NB4 (cell line): Measurements from ENCODE around the gene MMP24.

Experiments
- DNase-seq: peaks from one replicate; pipeline ENCODE4 v3.0.0; 2010; ENCODE audit warnings: low read depth
- H3K4me3 ChIP-seq: one replicate; pipeline ENCODE4 v1.5.1; 2011; ENCODE audit warnings: mild to moderate bottlenecking, low read depth, low read length, moderate library complexity
- MYC ChIP-seq: IDR thresholded peaks from 2 replicates; pipeline ENCODE4 v1.6.1; 2011; ENCODE audit warnings: low read depth, low read length
- POLR2A ChIP-seq: IDR thresholded peaks from 2 replicates; pipeline ENCODE4 v1.6.1; 2011; ENCODE audit warnings: mild to moderate bottlenecking; ENCODE audit not compliant: insufficient read length; ENCODE audit errors: extremely low read depth
- TF ChIP-seq, protein P1 (sequence below): IDR thresholded peaks from 2 replicates; pipeline ENCODE4 v1.6.1; 2011; ENCODE audit warnings: low read depth, low read length
- TF ChIP-seq, protein P2 (sequence below): IDR thresholded peaks from one replicate; pipeline ENCODE4 v1.5.1; 2012; ENCODE audit warnings: low read depth, low read length

Gene MMP24

DNA sequence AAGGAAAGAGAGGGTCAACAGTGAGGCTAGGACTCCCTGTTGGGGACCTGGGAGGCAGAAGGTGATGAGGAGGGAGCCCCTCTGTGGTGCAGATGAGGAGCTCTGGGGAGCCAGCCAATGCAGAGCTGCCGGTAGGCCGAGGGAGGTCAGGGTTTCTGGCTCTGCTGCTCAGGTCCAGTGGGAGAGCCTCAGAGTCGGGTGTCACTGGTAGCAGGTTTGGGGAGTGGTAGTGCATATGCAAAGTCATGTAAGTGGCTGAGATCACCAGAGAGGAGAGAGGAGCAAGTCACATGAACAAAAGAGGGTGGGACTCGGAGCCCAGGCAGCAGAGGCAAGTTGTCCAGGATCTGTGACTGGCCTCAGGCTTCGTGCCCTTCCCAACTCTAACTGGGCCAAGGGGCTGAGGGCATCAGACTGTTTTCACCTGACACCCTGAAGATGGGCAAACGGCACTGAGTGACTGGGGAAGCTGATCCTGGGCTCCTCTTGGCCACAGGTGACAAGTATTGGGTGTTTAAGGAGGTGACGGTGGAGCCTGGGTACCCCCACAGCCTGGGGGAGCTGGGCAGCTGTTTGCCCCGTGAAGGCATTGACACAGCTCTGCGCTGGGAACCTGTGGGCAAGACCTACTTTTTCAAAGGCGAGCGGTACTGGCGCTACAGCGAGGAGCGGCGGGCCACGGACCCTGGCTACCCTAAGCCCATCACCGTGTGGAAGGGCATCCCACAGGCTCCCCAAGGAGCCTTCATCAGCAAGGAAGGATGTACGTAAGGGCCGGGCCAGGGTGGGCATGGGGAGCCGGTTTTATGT, 44.8 kb downstream of the MMP24 start:
- TF ChIP-seq, protein P1, sequence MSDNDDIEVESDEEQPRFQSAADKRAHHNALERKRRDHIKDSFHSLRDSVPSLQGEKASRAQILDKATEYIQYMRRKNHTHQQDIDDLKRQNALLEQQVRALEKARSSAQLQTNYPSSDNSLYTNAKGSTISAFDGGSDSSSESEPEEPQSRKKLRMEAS, result no peak
- no peak for TF ChIP-seq MYC
- TF ChIP-seq, protein P2, sequence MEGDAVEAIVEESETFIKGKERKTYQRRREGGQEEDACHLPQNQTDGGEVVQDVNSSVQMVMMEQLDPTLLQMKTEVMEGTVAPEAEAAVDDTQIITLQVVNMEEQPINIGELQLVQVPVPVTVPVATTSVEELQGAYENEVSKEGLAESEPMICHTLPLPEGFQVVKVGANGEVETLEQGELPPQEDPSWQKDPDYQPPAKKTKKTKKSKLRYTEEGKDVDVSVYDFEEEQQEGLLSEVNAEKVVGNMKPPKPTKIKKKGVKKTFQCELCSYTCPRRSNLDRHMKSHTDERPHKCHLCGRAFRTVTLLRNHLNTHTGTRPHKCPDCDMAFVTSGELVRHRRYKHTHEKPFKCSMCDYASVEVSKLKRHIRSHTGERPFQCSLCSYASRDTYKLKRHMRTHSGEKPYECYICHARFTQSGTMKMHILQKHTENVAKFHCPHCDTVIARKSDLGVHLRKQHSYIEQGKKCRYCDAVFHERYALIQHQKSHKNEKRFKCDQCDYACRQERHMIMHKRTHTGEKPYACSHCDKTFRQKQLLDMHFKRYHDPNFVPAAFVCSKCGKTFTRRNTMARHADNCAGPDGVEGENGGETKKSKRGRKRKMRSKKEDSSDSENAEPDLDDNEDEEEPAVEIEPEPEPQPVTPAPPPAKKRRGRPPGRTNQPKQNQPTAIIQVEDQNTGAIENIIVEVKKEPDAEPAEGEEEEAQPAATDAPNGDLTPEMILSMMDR, result no peak
- H3K4me3 ChIP-seq, result no peak overlapping the region
- no peak for DNase-seq

DNA sequence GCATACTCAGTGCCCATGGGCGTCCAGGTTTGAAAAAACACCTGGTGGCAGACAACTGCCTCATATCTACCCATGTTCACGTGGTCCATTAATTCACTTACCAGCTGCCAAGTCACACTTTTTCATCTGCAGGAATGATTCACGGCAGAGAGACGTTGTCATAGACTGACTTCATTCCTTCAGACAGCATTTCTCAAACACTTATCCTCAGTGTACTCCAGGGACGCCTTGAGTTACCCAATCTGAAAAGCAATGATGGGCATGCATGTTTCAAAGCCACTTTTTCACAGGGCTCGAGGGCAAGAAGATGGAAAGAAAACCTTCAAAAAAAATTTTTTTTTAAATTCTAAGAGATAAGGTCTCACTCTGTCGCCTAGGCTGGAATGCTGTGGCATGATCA, 45.4 kb downstream of the MMP24 start:
- no peak for DNase-seq
- H3K4me3 ChIP-seq, result no peak overlapping the region
- TF ChIP-seq MYC, result no peak
- TF ChIP-seq, protein P1, result no peak
- TF ChIP-seq, protein P2, result no peak
- no peak for TF ChIP-seq POLR2A

DNA sequence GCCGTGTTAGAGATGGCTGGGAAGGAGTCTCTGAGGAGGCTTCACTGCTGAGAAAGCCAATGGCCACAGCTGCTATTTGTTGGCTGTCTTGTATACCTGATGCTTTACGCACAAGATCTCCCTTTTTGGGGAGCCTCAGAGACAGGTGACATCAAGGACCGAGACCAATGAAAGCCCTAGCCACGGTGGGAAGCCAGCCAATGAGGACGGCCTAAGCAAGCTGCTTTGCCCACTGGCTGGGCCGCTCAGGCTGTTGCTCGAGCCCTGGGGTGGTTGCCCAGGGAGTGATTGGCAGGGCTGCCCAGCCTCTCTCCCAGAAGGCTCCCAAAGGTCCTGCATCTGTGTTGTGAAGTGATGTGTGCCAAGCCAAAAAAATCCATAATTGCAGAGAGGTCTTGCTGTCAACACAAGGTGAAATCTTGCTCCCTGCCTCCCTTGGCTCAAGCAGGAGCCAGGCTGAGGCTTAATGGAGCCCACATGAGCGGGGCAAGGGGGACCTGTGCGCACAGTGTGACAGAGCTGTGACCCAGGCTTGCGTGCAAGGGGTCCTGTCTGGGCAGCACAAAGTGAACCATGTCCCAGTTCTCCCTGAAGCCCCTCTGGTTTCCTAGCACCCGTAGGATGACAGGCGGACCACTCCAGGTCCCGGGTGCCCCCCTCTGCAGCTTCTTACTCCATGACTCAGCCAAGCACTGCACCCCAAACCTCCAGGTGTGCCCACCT, 47.1 kb downstream of the MMP24 start:
- no peak for DNase-seq
- H3K4me3 ChIP-seq, result no peak overlapping the region
- no peak for TF ChIP-seq POLR2A
- no peak for TF ChIP-seq MYC
- TF ChIP-seq, protein P2, result no peak
- TF ChIP-seq, protein P1, result no peak

DNA sequence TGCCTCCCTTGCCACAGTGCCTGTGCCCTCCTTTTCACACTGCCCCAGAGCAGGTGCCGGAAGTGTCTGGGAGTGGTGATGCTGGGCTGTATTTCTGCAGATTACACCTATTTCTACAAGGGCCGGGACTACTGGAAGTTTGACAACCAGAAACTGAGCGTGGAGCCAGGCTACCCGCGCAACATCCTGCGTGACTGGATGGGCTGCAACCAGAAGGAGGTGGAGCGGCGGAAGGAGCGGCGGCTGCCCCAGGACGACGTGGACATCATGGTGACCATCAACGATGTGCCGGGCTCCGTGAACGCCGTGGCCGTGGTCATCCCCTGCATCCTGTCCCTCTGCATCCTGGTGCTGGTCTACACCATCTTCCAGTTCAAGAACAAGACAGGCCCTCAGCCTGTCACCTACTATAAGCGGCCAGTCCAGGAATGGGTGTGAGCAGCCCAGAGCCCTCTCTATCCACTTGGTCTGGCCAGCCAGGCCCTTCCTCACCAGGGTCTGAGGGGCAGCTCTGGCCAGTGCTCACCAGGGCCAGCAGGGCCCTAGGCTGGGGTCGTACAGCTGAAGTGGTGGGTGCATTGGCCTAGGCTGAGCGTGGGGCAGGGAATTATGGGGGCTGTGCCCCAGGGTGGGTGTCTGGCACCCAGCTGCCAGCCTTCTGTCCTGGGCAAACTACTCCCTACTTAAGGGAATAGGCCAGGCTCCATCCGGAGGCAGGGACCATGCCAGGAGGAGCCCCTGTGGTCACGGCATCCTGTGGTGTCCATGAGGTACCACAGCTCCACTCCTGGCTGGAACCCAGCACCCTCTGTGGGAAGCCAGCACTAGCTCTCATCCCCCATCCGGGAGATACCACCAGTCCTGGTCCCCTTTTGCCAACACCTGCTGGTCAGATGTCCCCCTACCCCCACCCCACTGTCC, 47.9 kb downstream of the MMP24 start:
- no peak overlapping the region for H3K4me3 ChIP-seq
- TF ChIP-seq, protein P1, result no peak
- TF ChIP-seq POLR2A, result no peak
- no peak for TF ChIP-seq MYC
- TF ChIP-seq, protein P2, result no peak

DNA sequence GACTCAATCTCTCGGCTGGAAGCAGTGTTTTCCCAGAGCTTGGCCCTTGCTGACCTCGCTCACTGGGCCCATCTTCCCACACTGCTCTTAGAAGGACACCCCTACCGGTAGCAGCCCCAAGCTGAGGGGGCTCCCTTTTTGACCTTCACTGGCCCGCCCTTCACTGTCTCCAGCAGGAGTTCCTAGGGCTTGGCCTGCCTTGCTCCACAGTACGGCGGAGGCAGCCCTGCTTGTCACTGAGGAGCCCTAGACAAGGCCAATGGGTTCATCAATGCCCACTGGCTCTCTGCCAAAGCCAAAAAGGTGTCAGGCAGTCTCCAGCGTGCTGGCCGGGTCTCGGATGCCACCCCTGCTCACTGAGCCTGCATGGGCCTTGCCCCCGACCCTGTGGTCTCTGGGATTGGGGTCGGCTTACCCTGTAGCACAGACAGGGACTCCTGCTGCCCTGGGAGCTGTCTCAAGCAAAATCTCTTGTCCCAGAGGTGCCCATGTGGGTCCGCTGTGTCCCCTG, 49.3 kb downstream of the MMP24 start:
- DNase-seq, result no peak
- H3K4me3 ChIP-seq, result no peak overlapping the region
- no peak for TF ChIP-seq MYC

More for the DNA sequence above, 47.9 kb downstream of the MMP24 start:
- DNase-seq, result no peak
